GM12878 (cell line): Measurements from ENCODE around the gene ZSCAN32. TPM values are rescaled to one million over a fixed set of nuclear protein-coding genes. Genes with fewer than 3 reads are reported as not detected.

Experiments
- BCL11A ChIP-seq: IDR thresholded peaks from 2 replicates; pipeline ENCODE4 v1.6.1; 2011; ENCODE audit warnings: low read depth, low read length
- E2F4 ChIP-seq: IDR thresholded peaks from 2 replicates; pipeline ENCODE4 v1.6.1; 2012; ENCODE audit warnings: low read depth, low read length, improper control_type of control experiment
- FOXK2 ChIP-seq: fragments of 450-650 bp; IDR thresholded peaks from 2 replicates; pipeline ENCODE4 v1.6.1; 2017; ENCODE audit warnings: mild to moderate bottlenecking, moderate library complexity
- HDAC2 ChIP-seq: fragments of 200-600 bp; sonication (generic); IDR thresholded peaks from 2 replicates; pipeline ENCODE4 v1.6.1; 2017
- JUNB ChIP-seq: IDR thresholded peaks from 2 replicates; pipeline ENCODE4 v1.6.1; 2016; ENCODE audit warnings: antibody characterized with exemption, mild to moderate bottlenecking
- JUND ChIP-seq: IDR thresholded peaks from 2 replicates; pipeline ENCODE4 v1.6.1; 2012; ENCODE audit warnings: low read depth, mild to moderate bottlenecking, low read length, improper control_type of control experiment, moderate library complexity
- KAT2A ChIP-seq: conservative IDR thresholded peaks from 2 replicates; pipeline ENCODE4 v1.6.1; 2011; ENCODE audit warnings: low read depth, low read length; ENCODE audit not compliant: control insufficient read depth
- NFIC ChIP-seq: IDR thresholded peaks from 2 replicates; pipeline ENCODE4 v1.6.1; 2012; ENCODE audit warnings: low read depth, mild to moderate bottlenecking, inconsistent platforms, low read length, moderate library complexity
- PBX3 ChIP-seq: IDR thresholded peaks from 2 replicates; pipeline ENCODE4 v1.6.1; 2011; ENCODE audit warnings: mild to moderate bottlenecking, low read depth, low read length, moderate library complexity; ENCODE audit not compliant: insufficient replicate concordance
- PML ChIP-seq: IDR thresholded peaks from 2 replicates; pipeline ENCODE4 v1.6.1; 2012; ENCODE audit warnings: low read length, inconsistent platforms
- POLR2AphosphoS2 ChIP-seq: IDR thresholded peaks from 2 replicates; pipeline ENCODE4 v1.6.1; 2011; ENCODE audit warnings: low read depth, mild to moderate bottlenecking, low read length, improper control_type of control experiment, moderate library complexity
- SIN3A ChIP-seq: IDR thresholded peaks from 2 replicates; pipeline ENCODE4 v1.6.1; 2012; ENCODE audit warnings: low read depth, low read length, improper control_type of control experiment
- SRF ChIP-seq, 2 experiments: IDR thresholded peaks; 2 replicates each; pipeline ENCODE4 v1.6.1; 2011; ENCODE audit warnings: low read depth in 2 of 2, low read length in 2 of 2, mild to moderate bottlenecking in 1 of 2, moderate library complexity in 1 of 2
- WRNIP1 ChIP-seq: IDR thresholded peaks from 2 replicates; pipeline ENCODE4 v1.6.1; 2011; ENCODE audit warnings: low read depth, low read length, improper control_type of control experiment, borderline replicate concordance
- ZNF592 ChIP-seq: fragments of 450-650 bp; IDR thresholded peaks from 2 replicates; pipeline ENCODE4 v1.6.1; 2017; ENCODE audit warnings: mild to moderate bottlenecking, moderate library complexity
- polyA plus RNA-seq, 11 experiments: library from polyadenylated mRNA; depleted of rRNA in 4 of 11; unstranded in 6 of 11; stranded (reverse) in 5 of 11; fragments of >200 nt; fragmentation: Nextera tagmentation in 4 of 11; fragmentation: Illumina TruSeq in 1 of 11; extraction: Ambion mirVana in 4 of 11; extraction: Trizol in 1 of 11; gene quantifications; 1 replicate in 1 of 11; 2 replicates in 10 of 11; pipeline versions ENCODE4 v1.2.1 to v1.2.3, GENCODE V29; 2011 to 2016; ENCODE audit warnings: inconsistent platforms in 2 of 11, missing spikeins in 2 of 11, low read depth in 1 of 11
- total RNA-seq, 4 experiments: library from RNA; depleted of rRNA in 3 of 4; stranded (reverse); fragments of >200 nt in 3 of 4; fragmentation: Illumina TruSeq in 1 of 4; extraction: Trizol in 1 of 4; gene quantifications; 2 replicates each; pipeline versions ENCODE4 v1.2.1 to v1.2.3, GENCODE V29; 2013 to 2021
- TF ChIP-seq, protein P1 (sequence below): fragments of 450-650 bp; IDR thresholded peaks from 2 replicates; pipeline ENCODE4 v1.6.1; 2016; ENCODE audit warnings: mild to moderate bottlenecking
- TF ChIP-seq, protein P2 (sequence below): fragments of 450-650 bp; IDR thresholded peaks from 2 replicates; pipeline ENCODE4 v1.6.1; 2016; ENCODE audit warnings: mild to moderate bottlenecking
- TF ChIP-seq, protein P3 (sequence below): fragments of 450-650 bp; conservative IDR thresholded peaks from 2 replicates; pipeline ENCODE4 v1.6.1; 2017; ENCODE audit warnings: mild to moderate bottlenecking, moderate library complexity

The ZSCAN32 gene
- total and polyA plus RNA-seq, 10 of the 15 experiments (the other 5 are each of a cell fraction or from before 2014, with no cell fraction given), result 9.6 to 23.8 (median 15.5) TPM

DNA sequence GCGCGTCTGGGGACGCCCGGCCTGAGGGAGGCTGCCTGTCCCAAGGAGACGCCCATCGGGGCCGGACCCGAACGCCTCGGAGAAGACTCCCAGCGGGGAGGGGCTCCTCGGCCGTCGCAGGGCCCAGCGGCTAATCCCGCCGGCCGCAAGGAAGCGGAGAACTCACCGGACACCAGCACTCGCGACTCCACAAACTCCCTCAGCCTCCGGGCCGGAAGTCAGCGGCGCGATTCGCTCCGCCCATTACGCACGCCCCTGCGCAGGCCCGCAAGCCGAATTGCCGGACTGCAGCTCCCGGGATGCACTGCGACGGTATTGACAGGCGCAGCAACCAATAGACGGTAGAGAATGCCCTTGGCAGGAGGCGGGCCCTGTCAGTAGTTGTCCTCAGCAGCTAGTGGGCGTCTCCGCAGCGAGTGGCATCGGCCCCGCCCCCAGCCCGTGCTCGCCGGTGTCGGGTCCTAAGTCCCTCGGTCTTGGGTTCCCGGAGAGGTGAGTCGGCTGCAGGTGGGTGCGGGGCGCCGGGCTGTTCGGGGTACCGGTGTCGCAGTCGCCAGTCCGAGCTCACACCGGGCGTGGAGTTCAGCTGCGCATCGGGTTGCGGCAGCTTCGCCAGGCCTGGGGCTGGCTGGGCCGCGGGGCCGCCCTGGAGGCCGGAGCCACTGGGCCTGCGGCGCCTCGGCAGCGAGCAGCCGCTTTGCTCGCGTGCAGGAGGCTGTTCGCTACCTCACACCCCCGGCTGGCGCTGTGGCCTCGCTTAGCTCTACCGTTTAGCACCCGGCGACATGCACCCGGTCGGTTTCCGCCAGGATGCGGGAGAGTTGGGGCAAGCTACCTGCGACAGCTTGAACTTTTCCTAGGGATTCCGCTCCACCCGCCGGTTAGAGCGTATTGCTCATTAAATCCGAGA lies at the start of gene ZSCAN32, which contains the start of gene ZNF174 (continued):
- TF ChIP-seq, protein P1, sequence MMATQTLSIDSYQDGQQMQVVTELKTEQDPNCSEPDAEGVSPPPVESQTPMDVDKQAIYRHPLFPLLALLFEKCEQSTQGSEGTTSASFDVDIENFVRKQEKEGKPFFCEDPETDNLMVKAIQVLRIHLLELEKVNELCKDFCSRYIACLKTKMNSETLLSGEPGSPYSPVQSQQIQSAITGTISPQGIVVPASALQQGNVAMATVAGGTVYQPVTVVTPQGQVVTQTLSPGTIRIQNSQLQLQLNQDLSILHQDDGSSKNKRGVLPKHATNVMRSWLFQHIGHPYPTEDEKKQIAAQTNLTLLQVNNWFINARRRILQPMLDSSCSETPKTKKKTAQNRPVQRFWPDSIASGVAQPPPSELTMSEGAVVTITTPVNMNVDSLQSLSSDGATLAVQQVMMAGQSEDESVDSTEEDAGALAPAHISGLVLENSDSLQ, result peak; percentile 100
- TF ChIP-seq NFIC, result no peak
- no peak for TF ChIP-seq E2F4
- no peak for TF ChIP-seq BCL11A
- TF ChIP-seq, protein P2, sequence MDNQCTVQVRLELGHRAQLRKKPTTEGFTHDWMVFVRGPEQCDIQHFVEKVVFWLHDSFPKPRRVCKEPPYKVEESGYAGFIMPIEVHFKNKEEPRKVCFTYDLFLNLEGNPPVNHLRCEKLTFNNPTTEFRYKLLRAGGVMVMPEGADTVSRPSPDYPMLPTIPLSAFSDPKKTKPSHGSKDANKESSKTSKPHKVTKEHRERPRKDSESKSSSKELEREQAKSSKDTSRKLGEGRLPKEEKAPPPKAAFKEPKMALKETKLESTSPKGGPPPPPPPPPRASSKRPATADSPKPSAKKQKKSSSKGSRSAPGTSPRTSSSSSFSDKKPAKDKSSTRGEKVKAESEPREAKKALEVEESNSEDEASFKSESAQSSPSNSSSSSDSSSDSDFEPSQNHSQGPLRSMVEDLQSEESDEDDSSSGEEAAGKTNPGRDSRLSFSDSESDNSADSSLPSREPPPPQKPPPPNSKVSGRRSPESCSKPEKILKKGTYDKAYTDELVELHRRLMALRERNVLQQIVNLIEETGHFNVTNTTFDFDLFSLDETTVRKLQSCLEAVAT, result peak; percentile 55; the same call in 1 of the 2 replicates
- no peak for TF ChIP-seq JUNB
- TF ChIP-seq, protein P3, sequence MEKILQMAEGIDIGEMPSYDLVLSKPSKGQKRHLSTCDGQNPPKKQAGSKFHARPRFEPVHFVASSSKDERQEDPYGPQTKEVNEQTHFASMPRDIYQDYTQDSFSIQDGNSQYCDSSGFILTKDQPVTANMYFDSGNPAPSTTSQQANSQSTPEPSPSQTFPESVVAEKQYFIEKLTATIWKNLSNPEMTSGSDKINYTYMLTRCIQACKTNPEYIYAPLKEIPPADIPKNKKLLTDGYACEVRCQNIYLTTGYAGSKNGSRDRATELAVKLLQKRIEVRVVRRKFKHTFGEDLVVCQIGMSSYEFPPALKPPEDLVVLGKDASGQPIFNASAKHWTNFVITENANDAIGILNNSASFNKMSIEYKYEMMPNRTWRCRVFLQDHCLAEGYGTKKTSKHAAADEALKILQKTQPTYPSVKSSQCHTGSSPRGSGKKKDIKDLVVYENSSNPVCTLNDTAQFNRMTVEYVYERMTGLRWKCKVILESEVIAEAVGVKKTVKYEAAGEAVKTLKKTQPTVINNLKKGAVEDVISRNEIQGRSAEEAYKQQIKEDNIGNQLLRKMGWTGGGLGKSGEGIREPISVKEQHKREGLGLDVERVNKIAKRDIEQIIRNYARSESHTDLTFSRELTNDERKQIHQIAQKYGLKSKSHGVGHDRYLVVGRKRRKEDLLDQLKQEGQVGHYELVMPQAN, result peak; percentile 90
- TF ChIP-seq HDAC2, result no peak
- no peak for TF ChIP-seq JUND
- no peak for TF ChIP-seq KAT2A
- TF ChIP-seq POLR2AphosphoS2, result 0 out of 2 replicates have a peak, but pooled peaks have one; percentile 87
- TF ChIP-seq PML, result peak; percentile 84; the same call in 1 of the 2 replicates
- TF ChIP-seq WRNIP1, result no peak
- peak; percentile 99 for TF ChIP-seq PBX3
- TF ChIP-seq FOXK2, result peak; percentile 42; the same call in 1 of the 2 replicates
- no peak for TF ChIP-seq SRF (IDR thresholded peaks at IDR 0.05; ENCODE audit: low read depth in 2 of 2, low read length in 2 of 2)
- no peak for TF ChIP-seq ZNF592
- peak; percentile 72; the same call in 1 of the 2 replicates for TF ChIP-seq SIN3A
